Endothelial cell of umbilical vein (primary cell): ENCODE results near the gene MRO. TPM values are rescaled to one million over a fixed set of nuclear protein-coding genes. Genes with fewer than 3 reads are reported as not detected.

Source experiments
- BruUV-seq: library from RNA; stranded (reverse); fragments of 400-500 nt; replicated peaks from 2 replicates; lab custom pipeline; 2021; lab: Mats Ljungman, UMichigan
- CTCF ChIA-PET: fragments of 300-600, 350-600 bp; sonication (Branson Sonifier 250); formaldehyde crosslinking; loops from one replicate; lab custom pipeline; 2021; ENCODE audit warnings: antibody characterized with exemption, inconsistent platforms; lab: Charles Lee
- POLR2A ChIA-PET: fragments of 300-600, 350-600 bp; sonication (Branson Sonifier 250); formaldehyde crosslinking; loops from one replicate; lab custom pipeline; 2021; ENCODE audit warnings: antibody characterized with exemption, inconsistent platforms; lab: Charles Lee
- DNase-seq: peaks from one replicate; pipeline ENCODE4 v3.0.0-alpha.2; 2011; ENCODE audit warnings: low read depth, low spot score
- FAIRE-seq: peaks from 2 replicates; lab custom pipeline; 2011; peaks lifted over from hg19 to GRCh38; lab: Jason Lieb, UNC
- H2AFZ ChIP-seq: 2 replicates; pipeline ENCODE4 v1.6.0; 2012; ENCODE audit warnings: low read depth, low read length, control low read depth, inconsistent platforms
- H3K27ac ChIP-seq: 2 replicates; pipeline ENCODE4 v1.5.1; 2011; ENCODE audit warnings: low read depth, mild to moderate bottlenecking, control low read depth, low read length, moderate library complexity; ENCODE audit not compliant: insufficient read depth
- H3K27me3 ChIP-seq, 2 experiments: 2 replicates each; pipeline versions ENCODE4 v1.6.0 to v1.6.1; 2011; ENCODE audit warnings: low read length in 2 of 2, mixed read lengths in 1 of 2; ENCODE audit not compliant: control insufficient read depth in 2 of 2, insufficient read depth in 2 of 2
- H3K36me3 ChIP-seq, 2 experiments: 2 replicates in 1 of 2; 3 replicates in 1 of 2; pipeline ENCODE4 v1.5.1; 2011; ENCODE audit warnings: low read length in 2 of 2, mild to moderate bottlenecking in 1 of 2, moderate library complexity in 1 of 2; ENCODE audit not compliant: control insufficient read depth in 2 of 2, insufficient read depth in 2 of 2; ENCODE audit errors: extremely low read depth in 1 of 2
- H3K4me1 ChIP-seq: 3 replicates; pipeline ENCODE4 v1.5.1; 2011; ENCODE audit warnings: mild to moderate bottlenecking, low read length; ENCODE audit not compliant: control insufficient read depth, insufficient read depth; ENCODE audit errors: extremely low read depth
- H3K4me2 ChIP-seq: 2 replicates; pipeline ENCODE4 v1.6.1; 2011; ENCODE audit warnings: low read length, control low read depth, mixed read lengths; ENCODE audit not compliant: insufficient read depth
- H3K4me3 ChIP-seq, 3 experiments: fragments of 200-600 bp in 1 of 3; sonication (generic), shearing (Covaris generic) in 1 of 3; replicated peaks in 1 of 3; 2 replicates each; pipeline ENCODE4 v1.5.1; 2011 to 2016; ENCODE audit warnings: control low read depth in 3 of 3, low read length in 3 of 3, mild to moderate bottlenecking in 2 of 3, inconsistent platforms in 1 of 3, low read depth in 1 of 3, moderate library complexity in 1 of 3; ENCODE audit not compliant: insufficient read depth in 1 of 3
- H3K79me2 ChIP-seq: 2 replicates; pipeline ENCODE4 v1.6.0; 2012; ENCODE audit warnings: low read length, inconsistent platforms; ENCODE audit not compliant: control insufficient read depth, insufficient read depth
- H3K9ac ChIP-seq: replicated peaks from 2 replicates; pipeline ENCODE3; 2011; ENCODE audit warnings: low read length, control low read depth; ENCODE audit not compliant: insufficient read depth; ENCODE audit errors: extremely low read depth
- H3K9me1 ChIP-seq: replicated peaks from 3 replicates; pipeline ENCODE4 v1.6.0; 2011; ENCODE audit warnings: mild to moderate bottlenecking, low read length; ENCODE audit not compliant: control insufficient read depth, insufficient read depth; ENCODE audit errors: extremely low read depth
- H3K9me3 ChIP-seq: replicated peaks from 2 replicates; pipeline ENCODE4 v1.5.1; 2012; ENCODE audit warnings: low read length, inconsistent platforms; ENCODE audit not compliant: control insufficient read depth, insufficient read depth
- H4K20me1 ChIP-seq: replicated peaks from 2 replicates; pipeline ENCODE3; 2011; ENCODE audit warnings: mild to moderate bottlenecking, low read length; ENCODE audit not compliant: control insufficient read depth, insufficient read depth; ENCODE audit errors: extremely low read depth
- EZH2 ChIP-seq: IDR thresholded peaks from 2 replicates; pipeline ENCODE4 v1.6.1; 2012; ENCODE audit warnings: borderline replicate concordance, low read depth, mild to moderate bottlenecking, moderate library complexity, low read length, inconsistent platforms; ENCODE audit not compliant: severe bottlenecking
- FOS ChIP-seq: IDR thresholded peaks from 2 replicates; pipeline ENCODE4 v1.6.1; 2011; ENCODE audit warnings: mild to moderate bottlenecking, low read length, moderate library complexity, borderline replicate concordance; ENCODE audit not compliant: insufficient read depth
- GATA2 ChIP-seq: IDR thresholded peaks from 2 replicates; pipeline ENCODE4 v1.7.0; 2011; ENCODE audit warnings: low read depth, mild to moderate bottlenecking, moderate library complexity, mixed read lengths, low read length; ENCODE audit not compliant: insufficient read length, insufficient read depth
- JUN ChIP-seq: IDR thresholded peaks from 2 replicates; pipeline ENCODE4 v1.6.1; 2011; ENCODE audit warnings: borderline replicate concordance, low read depth; ENCODE audit not compliant: insufficient read length, insufficient read depth
- MYC ChIP-seq: IDR thresholded peaks from one replicate; pipeline ENCODE4 v1.6.1; 2011; ENCODE audit warnings: mild to moderate bottlenecking, low read depth, low read length
- POLR2A ChIP-seq: IDR thresholded peaks from 2 replicates; pipeline ENCODE4 v1.6.1; 2012; ENCODE audit warnings: low read depth, mild to moderate bottlenecking, control low read depth, low read length
- POLR2AphosphoS5 ChIP-seq: IDR thresholded peaks from 2 replicates; pipeline ENCODE4 v1.6.1; 2012; ENCODE audit warnings: low read depth, mild to moderate bottlenecking, control low read depth, low read length, moderate library complexity; ENCODE audit not compliant: insufficient read depth
- dilution Hi-C: fragments of 300-500 bp; cut with MboI; formaldehyde crosslinking; loops from one replicate; pipeline ENCODE4 v1.15.0; 2019; ENCODE audit warnings: low sequenced_read_pairs; ENCODE audit not compliant: extremely low pct_ligation_motif_present
- intact Hi-C: fragments of 100-400 bp; cut with micrococcal nuclease; formaldehyde crosslinking; loops from one replicate; pipeline ENCODE4 v1.10.0; 2022
- polyA plus RNA-seq, 4 experiments: library from polyadenylated mRNA; depleted of rRNA in 3 of 4; stranded (reverse) in 3 of 4; unstranded in 1 of 4; fragments of >200 nt; gene quantifications; 2 replicates each; pipeline versions ENCODE4 v1.2.1 to v1.2.3, GENCODE V29; 2011 to 2012; ENCODE audit warnings: missing spikeins in 1 of 4
- total RNA-seq: library from RNA; stranded (reverse); gene quantifications from 2 replicates; pipeline ENCODE4 v1.2.3, GENCODE V29; 2021
- TF ChIP-seq, protein P1 (sequence below), 2 donors: IDR thresholded peaks; 1 replicate in 1 of 2; 2 replicates in 1 of 2; pipeline ENCODE4 v1.5.1; 2011; ENCODE audit warnings: low read length in 2 of 2, mild to moderate bottlenecking in 2 of 2, moderate library complexity in 2 of 2, control low read depth in 1 of 2, inconsistent platforms in 1 of 2, low read depth in 1 of 2; ENCODE audit not compliant: insufficient read depth in 1 of 2; ENCODE audit errors: extremely low read depth in 1 of 2
- TF ChIP-seq, protein P2 (sequence below): IDR thresholded peaks from 2 replicates; pipeline ENCODE4 v1.6.1; 2011; ENCODE audit not compliant: insufficient read depth, insufficient read length

MRO gene
- total and polyA plus RNA-seq, 2 donors (not counting 3 experiments of a cell fraction or from before 2014, with no cell fraction given), result not detected

DNA sequence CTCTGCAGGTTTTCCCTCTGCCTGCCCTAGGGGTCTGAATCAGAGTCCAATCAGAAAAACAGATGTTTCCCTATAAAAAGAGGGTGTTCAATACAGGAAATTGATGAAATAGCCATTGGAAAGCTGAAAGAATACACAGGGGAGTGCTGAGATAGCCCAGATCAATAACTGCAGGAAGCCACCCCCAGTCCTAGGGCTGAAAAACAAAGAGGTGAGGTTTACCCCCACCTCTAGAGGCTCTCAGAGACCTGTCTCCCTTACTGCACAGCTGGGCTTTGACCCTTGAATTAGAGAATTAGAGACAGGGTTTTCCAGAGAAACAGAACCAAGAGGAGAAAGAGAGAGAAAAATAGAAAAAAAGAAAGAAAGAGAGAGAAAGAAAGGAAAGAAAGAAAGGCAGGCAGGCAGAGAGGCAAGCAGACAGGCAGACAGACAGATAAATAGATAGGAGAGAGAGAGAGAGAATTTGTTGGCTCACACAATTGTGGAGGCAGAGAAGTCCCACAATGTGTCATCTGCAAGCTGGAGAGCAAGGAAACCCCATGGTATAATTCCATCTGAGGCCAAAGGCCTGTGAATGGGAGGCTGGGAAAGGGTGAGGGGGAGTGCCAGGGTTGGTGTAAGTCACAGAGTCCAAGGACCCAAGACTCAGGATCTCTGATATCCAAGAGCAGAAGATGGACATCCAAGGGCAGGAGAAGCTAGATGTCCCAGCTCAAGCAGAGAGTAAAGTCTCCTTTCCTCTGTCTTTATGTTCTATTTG, 40.2 kb upstream of the MRO start:
- no peak for DNase-seq
- H3K9ac ChIP-seq, result no peak overlapping the region
- H3K27me3 ChIP-seq, result no peaks in the 10 kb centered on the region
- ChIA-PET POLR2A (no interaction called here), CTCF (interaction anchor here (0.6 to 1.6 kb wide), 3 partner anchors 18 to 354 kb away, joined by 3 to 4 read pairs (median 3); no protein-coding TSS in a partner anchor)
- H3K79me2 ChIP-seq, result no peaks in the 10 kb centered on the region
- no peaks in the 10 kb centered on the region for H3K9me1 ChIP-seq
- no TSS peak for BruUV-seq
- no peaks in the 10 kb centered on the region for H3K36me3 ChIP-seq
- dilution Hi-C loops, result no loop called here
- no peaks in the 10 kb centered on the region for H4K20me1 ChIP-seq
- intact Hi-C loops, result no loop called here
- no peak overlapping the region for H3K4me3 ChIP-seq
- FAIRE-seq, result no peak
- no peak overlapping the region for H2AFZ ChIP-seq
- no peak overlapping the region for H3K27ac ChIP-seq
- no peak overlapping the region for H3K4me2 ChIP-seq
- no peaks in the 10 kb centered on the region for H3K4me1 ChIP-seq
- H3K9me3 ChIP-seq, result no peaks in the 10 kb centered on the region
- TF ChIP-seq FOS (no peak), POLR2AphosphoS5 (no peak), POLR2A (no peak), MYC (no peak), EZH2 (no peak), GATA2 (no peak), JUN (no peak)
- TF ChIP-seq, protein P1, sequence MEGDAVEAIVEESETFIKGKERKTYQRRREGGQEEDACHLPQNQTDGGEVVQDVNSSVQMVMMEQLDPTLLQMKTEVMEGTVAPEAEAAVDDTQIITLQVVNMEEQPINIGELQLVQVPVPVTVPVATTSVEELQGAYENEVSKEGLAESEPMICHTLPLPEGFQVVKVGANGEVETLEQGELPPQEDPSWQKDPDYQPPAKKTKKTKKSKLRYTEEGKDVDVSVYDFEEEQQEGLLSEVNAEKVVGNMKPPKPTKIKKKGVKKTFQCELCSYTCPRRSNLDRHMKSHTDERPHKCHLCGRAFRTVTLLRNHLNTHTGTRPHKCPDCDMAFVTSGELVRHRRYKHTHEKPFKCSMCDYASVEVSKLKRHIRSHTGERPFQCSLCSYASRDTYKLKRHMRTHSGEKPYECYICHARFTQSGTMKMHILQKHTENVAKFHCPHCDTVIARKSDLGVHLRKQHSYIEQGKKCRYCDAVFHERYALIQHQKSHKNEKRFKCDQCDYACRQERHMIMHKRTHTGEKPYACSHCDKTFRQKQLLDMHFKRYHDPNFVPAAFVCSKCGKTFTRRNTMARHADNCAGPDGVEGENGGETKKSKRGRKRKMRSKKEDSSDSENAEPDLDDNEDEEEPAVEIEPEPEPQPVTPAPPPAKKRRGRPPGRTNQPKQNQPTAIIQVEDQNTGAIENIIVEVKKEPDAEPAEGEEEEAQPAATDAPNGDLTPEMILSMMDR (IDR thresholded peaks at IDR 0.05; ENCODE audit: extremely low read depth in 1 of 2, insufficient read depth in 1 of 2, low read depth in 1 of 2, low read length in 2 of 2), result no peak
- TF ChIP-seq, protein P2, sequence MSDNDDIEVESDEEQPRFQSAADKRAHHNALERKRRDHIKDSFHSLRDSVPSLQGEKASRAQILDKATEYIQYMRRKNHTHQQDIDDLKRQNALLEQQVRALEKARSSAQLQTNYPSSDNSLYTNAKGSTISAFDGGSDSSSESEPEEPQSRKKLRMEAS, result no peak
